NCI-H748 (cell line): ENCODE measurements around the gene SLCO2B1.

Experiments used
- DNase-seq: peaks from one replicate; lab custom pipeline; 2025; ENCODE audit not compliant: unreplicated experiment; lab: John Stamatoyannopoulos, UW

The SLCO2B1 gene

DNA sequence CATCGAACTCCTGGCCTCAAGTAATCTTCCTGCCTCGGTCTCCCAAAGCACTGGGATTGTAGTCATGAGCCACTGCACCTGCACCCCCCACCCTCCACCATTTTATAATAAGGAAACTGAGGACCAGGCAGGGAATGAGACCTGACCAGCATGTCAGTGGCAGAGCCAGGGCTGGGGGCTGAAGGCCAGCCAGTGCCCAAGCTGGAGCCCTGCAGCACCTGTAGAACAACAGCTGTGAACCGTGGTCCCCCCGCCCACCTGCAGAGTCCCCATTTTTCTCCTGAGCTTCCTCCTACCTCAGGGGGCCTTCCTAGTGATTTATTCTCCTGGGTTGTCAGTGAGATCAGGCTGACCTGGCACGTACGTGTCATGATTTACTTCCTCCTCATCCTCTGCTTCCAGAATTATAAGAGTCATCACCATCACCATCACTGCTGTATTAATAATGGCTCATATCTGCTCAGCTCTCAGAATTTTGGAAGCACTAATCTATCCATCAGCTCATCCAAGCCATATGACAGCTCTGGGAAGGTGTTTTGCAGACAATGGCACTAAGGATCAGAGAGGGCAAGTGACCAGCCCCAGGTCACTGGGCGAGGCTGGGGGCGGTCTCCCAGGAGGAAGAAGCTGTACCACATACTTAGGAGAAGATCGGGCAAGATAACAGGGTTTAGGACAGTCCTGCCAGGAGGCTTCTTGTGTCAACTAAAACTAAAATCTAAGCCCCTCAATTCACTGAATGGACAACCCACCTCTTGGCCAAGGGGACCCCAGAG lies 5.5 kb upstream of the SLCO2B1 start:
- no peak for DNase-seq

DNA sequence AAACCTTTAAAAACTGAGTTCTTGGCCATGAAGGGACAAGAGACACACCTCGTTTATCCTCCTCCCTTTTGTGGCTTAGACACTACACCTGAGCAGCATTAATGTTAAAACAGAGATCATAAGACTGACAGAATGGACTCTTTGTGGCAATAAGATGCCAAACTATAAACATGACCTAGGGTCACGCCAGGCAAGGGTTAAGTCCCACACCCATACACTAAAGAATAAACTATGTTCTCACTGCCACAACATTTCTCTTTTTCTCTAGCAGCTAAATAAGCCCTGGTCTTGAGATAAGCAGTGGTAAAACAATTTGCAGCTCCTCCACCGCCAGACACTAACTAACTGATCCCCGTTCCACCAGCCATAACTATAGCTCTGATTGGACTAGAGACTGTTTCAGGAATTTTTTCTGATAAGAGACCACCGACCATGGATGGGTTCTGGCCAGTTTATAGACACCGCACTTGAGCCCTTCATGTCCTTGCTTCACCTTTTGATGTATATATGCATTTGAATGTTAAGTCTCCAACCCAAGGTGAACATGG lies 4.9 kb upstream of the SLCO2B1 start:
- no peak for DNase-seq

DNA sequence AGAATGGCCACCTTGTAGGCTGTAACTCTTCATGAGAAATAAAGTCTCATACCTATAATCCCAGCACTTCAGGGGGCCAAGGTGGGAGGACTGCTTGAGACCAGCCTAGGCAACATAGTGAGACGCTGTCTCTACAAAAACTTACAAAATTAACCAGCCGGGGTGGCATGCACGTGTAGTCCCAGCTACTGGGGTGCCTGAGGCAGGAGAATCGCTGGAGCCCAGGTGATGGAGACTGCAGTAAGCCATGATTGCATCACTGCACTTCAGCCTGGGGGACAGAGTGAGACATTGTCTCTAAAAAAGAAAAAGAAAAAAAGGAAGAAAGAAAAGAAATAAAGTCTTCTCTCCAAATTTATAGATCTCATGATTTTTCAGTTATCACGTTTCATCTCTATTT lies 4.2 kb upstream of the SLCO2B1 start:
- DNase-seq, result no peak

DNA sequence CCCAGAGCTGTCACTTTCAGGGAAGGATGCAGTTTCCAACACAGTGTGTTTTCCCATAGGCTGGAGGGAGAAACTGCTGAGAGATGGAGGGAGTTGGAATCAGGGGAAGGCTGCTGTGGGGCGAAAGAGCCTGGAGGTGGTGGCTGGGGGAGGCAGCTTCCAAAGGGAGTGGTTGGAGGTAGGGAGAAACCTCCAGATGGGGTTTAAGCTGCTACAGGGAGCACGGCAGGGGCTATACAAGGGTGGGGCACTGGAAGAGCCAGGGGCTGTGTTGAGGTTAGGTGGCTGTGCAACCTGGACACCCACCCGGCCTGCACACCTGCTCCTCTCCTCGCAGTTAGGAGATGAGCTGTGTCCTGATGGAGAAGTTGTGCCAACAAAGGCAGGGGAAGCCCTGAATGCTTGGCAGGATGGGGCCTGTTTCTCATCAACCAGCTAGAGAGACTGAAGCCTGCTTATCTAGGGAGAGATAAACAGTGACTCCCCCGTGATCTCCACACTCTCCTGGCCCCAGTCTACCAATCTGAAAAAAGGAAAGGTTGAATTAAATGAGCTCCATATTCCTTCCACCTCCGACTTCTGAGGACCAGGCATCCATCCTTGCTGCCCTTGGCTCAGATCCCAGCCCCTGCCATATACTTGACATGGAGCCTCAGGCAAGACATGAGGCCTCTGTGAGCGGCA lies 3.6 kb upstream of the SLCO2B1 start:
- DNase-seq, result no peak

DNA sequence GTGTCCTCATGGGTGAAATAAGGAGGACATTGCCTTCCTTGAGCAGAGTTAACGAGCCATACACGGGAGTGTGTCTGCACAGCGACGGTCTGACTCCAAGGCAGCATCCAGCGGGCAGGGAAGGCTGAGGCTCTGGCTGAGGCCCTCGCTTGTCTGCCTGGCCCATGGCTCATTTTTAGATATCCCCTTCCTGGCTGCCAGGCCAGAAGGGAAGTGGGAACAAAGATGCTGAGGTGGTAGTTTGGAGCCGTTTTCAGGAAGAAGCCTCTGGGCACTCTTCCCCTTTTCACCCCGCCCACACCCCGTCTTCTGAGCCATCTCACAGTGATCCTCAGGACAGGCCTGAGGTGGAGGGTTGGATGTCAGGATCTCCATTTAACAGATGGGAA lies 3.0 kb upstream of the SLCO2B1 start:
- DNase-seq, result no peak

DNA sequence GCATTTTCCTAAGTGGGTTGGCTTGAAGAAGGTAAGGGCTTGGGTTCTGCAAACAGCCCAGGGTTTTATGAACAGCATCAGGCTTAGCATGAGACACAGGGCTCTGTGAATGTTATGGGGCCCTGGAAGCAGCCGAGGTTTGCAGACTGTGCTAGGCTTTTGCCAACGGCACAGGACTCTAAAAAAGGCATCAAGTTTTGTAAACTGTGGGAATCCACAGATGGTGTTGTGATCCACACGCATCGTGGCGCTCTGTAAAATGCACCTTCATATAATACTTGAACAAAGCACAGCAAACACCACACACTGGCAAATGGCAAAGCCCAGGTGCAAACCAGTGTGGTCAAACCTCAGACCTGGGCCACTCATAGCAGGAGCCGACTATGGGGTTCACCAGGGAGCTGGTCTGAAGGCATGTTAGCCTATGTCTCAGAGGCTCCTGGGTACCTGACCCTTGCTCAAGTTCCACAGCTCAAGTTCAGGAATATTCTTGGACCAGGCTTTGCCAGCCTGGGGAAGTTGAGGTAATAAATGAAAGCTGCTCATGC lies 2.4 kb upstream of the SLCO2B1 start:
- DNase-seq, result no peak

DNA sequence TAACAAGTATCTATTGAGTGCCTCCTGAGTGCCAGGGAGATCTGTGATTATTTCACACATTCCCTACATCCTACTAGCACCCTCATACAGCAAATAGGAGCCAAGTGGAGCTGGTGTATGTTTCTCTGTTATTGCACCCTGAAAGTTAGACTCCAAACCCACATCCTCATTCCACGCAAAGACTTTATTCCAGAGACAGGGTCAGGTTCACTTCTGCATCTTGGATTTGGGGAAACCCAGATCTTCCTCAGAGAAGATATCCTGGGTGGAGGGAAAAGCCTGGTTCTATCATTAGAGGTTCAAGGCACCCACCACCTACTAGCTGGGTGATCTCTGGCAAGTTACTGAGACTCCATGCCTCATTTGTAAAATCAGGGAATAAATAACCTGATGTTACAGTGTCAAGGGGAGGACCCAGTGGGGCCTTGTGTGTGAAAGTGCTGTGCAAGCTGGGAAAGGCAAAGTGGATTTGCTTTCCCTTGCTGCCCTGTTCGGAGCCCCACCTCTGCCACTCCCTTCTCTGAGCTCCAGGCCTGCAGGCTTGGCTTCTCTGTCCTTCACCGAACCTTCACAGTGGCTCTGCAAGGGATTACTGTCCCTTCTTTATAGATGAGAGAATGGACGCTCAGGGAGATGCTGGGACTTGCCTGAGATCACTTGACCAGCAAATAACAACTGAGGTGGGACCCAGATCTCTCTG lies 991 bp upstream of the SLCO2B1 start:
- DNase-seq, result no peak

DNA sequence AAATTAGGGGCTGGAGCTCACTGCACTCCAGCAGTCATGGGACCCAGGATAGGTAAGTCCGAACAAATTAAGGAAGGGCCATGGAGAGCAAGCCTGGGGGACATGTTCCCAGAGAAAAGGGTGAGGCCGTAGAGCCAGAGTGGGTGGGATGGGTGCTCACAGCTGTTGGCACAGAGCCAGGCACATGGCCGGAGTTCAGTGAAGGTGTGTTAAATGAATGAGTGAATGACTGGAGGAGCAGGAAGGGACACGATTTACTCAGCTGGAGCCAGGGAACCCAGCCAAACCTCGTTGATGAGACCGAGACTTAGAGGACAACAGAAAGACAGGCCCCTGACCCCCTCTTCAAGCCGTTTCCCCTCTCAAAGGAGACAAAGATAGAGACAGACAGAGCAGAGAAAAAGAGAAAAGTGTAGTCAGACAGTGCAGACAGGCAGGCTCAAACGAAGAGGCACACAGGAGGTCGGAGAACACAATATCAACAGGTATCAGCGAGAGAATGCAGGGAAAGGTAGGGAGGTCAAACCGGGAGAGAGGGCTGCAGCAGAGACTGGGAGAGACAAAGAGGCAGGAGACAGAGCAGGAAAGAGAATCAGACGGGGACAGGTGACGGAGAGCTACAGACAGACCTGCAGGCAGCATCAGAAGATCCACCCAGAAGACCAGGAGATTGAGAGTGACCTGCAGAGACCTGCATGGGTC lies 590 bp downstream of the SLCO2B1 start:
- peak; percentile 15 for DNase-seq

DNA sequence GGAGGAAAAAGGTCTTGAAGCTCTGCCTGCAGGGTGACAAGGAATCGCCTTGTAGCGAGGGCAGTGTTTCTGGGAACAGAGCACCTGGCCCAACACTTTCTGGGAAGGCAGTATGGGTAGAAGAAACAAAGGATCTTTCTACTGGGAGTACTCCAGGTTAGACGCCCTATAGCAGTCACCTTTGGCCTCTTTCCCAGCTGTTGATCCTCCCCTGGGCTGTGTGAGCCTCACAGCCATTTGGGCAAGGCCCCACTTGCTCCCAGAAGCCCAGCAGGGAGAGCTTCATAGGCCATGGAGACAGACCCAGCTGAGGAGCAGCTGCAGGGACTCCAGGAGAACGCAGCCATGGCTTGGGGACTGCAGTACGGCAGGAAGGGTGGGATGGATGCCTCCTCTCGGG lies 1.2 kb downstream of the SLCO2B1 start:
- no peak for DNase-seq

DNA sequence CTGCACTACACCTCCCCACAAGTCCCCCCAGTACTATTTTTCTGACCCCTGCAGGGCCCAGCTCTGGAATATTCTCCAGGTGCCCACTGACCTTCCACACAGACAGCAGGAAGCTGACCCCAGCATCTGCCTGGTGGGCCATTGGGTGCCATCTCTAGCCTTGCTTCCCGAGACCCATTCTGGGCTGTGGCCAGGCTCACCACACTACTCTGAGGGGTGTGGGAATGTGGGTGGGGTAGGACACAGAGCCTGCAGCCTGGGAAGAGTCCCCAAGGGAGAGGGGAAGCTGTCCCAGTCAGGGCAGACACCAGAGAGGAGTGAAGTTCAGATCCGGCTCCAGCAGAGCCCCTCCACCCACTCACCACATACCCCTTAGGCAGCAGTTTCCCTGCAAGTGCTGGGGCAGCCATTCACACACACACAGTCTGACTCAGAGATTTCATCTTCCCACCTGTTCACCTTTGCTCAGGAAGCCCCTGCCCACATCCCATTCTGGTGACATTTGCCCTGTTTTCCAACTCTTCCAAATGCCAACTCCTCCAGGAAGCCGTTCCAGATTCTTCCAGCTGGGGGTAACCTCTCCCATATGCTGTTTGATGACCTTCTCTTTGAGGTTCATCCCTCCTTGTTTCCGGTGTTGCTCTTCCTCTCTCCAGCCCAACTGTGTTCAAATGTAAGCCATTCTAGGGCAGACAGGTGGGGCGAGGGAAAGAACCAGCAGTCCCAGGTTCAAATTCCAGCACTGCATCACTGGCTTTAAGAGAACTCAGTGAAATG lies 1.9 kb downstream of the SLCO2B1 start:
- DNase-seq, result no peak

DNA sequence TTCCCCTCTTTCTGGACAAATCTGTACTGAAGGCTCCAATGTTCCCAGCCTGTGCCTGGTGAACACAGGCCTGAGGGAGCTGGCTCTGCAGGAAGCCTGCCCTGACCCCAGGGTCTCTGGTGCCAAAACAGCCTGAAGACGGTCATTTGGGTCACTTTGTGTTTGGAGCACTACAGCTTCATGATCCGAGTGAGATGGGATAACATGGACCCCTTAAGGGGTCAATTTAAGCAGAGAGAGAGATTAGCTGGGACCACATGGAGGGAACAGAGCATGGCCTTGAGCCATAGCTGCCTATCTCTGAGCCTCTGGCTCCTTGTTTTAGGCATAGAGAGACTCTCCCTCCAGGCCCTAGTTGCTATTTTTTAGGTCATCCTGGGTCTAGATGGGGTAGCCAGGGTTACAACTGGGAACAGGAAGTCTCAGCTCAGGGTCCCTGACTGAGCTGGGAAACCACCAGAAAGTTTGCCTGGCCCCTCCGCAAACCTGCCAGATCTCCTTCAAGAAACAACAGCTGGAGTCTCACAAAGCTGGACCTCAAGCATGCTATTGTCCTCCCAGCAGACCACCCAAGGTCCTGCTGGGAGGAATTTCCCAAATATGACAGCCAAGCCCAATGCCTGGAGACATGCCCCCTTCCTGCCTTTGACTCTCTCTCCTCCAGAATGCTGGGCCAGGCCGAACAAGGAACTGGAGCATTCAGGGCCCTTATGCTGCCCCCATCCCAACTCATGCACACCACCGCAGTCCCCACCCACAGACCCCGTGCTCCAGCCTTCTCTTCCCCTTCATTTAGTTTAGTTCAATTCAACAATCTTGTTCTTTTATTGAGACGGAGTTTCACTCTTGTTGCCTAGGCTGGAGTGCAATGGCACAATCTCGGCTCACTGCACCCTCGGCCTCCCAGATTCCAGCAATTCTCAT lies 4.0 kb downstream of the SLCO2B1 start:
- DNase-seq, result no peak

DNA sequence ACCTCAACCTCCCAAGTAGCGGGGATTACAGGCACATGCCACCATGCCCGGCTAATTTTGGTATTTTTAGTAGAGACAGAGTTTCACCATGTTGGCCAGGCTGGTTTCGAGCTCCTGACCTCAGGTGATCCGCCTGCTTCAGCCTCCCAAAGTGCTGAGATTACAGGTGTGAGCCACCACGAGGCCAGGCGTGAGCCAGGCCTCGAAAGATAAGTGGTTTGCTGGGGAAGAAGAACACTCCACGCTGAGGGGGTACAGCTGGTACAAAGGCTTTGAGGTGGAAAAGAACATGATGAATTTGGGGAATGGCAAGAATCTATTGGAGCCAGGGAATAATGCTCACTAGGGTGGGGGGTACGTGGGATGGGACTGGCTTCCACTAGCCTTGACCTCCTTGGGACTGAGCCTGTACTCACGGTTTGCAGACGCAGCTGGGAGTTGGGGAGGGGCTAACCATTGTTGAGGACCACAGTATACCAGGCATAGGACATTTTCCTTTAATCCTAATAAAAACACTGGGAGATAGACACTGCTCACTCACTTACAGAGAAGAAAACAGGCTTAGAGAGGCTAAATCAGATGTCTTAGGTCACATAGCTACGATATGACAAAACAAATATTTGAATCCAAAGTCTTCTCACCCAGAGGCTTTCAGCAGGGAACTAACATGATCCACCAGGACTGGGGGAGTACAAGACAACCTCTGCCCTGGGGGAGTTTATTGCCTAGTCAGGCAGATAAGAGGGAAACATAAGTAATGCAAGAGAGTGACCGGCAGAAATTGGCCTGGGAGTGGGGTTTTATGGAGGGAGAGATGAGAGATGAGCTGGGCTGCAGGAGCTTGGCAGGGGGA lies 4.9 kb downstream of the SLCO2B1 start:
- no peak for DNase-seq

DNA sequence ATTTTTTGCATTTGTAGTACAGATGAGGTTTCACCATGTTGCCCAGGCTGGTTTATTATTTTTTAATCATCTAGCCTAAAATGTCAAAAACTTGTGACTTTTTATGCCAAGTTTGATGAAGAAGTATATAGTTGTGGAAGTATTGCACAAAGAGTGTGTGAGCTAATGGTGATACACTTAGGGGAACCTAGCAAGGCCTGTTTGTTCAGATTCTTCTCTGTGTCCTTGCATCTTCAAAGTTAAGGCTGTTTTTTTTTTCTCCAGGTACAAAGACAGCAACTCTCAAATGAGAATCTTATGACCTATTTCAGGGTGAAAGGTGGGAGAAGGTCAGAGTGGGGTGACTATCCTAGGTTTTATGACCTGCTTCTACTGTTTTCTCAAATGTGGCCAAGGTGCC lies 7.3 kb downstream of the SLCO2B1 start:
- no peak for DNase-seq

DNA sequence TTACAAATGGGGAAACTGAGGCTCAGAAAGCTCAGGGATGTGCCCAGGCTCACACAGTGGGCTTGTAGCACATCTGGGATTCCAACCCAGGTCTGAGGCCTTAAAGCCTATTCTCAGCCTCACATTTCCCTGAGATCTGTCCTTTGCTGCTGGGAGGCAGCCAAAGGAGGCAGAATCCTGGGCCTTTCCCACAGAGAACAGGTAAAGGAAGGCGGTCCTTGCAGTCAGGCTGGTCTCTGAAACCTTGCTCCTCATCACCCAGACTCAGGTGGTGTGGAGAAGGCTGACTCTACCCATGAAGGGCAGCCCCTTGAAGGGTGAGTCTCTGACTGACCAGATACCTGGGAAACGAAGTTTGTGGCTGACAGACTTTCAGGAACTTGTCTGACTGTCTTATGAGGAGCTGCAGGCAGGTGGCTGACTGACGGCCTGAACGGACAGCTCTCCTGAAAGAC lies 7.8 kb downstream of the SLCO2B1 start:
- no peak for DNase-seq

DNA sequence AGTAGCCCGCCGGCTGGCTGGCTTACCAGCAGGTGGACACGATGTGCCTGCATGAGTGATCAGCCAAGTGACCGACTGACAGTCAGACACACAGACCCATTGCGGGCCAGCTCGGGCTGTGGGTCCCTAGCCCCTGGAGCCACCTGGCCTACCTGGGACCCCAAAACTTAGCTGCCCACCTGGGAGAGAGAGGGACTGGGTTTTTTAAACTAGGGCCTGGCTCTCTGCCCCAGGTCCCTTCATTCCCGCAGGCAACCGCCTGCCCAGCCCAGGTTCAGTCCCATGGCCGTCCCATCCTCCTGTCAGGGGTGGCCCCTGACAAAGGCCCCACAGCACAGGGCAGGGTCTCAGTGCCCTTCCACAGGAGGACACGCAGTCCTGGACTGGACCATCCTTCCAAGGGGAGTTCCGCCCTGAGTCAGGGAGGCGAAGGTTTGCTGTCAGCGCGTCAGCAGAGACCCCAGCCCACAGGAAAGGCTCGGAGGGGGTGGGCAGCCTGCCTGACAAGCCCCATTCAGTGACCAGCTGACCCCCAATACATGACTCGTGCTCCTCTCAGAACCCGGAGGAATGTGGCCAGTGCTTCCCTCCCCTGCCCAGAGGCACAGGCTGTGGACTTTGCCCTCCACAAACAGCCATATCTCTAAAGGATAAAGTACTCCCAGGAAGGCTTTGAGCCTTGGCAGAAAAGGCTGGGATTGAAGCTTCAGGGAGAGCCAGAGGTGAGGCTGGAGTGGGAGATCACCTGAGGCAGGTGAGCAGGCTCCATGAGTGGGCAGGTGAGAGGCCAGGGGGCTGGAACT lies 8.4 kb downstream of the SLCO2B1 start:
- DNase-seq, result no peak

DNA sequence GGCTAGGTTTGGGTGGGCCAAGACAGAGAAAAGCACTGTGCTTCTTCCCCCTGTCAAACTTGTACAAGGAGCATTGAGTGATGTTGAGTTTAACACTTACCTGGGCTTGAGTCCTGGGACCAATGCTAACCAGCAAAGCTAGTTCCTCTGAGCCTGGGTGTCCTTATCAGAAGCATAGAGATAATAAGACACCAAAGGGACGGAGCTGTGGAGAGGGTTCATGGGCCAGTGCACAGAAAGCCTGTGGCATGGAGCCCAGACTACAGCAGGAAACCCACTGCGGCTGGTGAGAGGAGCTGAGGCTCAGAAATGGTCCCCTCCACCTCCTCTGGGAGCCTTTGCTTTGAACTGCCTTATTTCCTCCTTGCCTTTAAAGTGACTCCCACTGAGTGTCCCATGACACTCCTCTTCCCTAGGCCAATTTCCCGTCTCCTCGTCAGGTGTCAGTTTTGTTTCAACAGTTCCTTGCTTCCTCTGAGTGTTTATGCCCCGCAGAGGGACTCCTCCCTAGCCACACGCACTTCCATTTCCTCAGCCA lies 9.4 kb downstream of the SLCO2B1 start:
- DNase-seq, result no peak

DNA sequence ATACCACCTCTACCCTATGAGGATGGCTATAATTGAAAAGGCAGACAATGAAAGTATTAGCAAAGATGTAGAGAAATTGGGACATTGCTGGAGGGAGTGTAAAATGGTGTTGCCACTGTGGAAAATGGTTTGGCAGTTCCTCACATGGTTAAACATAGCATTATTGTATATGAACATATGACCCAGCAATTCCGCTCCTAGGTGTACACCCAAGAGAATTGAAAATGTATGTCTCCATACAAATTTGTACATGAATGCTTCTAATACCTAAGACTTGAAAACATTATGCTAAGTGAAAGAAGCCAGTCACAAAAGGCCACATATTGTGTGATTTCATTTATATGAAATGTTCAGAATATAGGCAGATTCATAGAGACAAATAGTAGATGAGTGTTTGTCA lies 10.0 kb downstream of the SLCO2B1 start:
- DNase-seq, result no peak
